ENCODE results near the gene ADAMTSL1.

Gene ADAMTSL1

DNA sequence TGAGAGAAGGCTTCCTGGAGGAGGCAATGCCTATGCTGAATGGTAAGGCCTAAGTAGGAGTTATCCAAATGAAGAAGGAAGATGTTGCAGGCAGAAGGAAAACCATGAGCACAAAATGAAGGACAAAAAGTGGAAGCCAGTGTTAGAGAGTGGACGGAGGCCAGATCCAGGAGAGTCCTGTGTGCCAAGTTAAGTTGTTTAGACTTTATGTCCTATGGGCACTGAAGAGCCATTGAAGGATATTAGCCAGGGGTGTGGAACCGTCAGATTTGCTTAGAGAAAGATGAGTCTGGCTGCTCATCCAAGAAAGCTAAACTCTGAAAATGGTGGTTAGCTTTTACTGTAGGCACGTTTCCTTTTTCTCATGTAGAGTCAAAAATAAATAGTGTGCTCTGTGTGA lies 254.7 kb downstream of the ADAMTSL1 start:
- CTCF ChIA-PET, result no interaction called here
- POLR2A ChIA-PET, result no interaction called here
- Histone ChIP-seq H3K4me3 (ENCODE audit: low read depth, low read length) (no peak overlapping the region), H3K9me3 (ENCODE audit: control insufficient read depth, insufficient read depth, low read depth, low read length) (no peaks in the 10 kb centered on the region), H3K27ac (ENCODE audit: extremely low read depth, low read depth, low read length) (no peak overlapping the region), H3K4me1 (ENCODE audit: control insufficient read depth, insufficient read depth, low read length) (no peaks in the 10 kb centered on the region), H3K36me3 (ENCODE audit: control insufficient read depth in 2 of 2, insufficient read depth in 1 of 2, low read length in 2 of 2) (no peaks in the 10 kb centered on the region)
- TF ChIP-seq ZNF398 (tag by site-specific recombination; IDR thresholded peaks at IDR 0.05) (no peak), KLF16 (tag by site-specific recombination; IDR thresholded peaks at IDR 0.05) (no peak), GLI4 (tag by site-specific recombination; IDR thresholded peaks at IDR 0.05) (no peak), ZNF600 (tag by site-specific recombination; IDR thresholded peaks at IDR 0.05) (no peak), ZNF624 (tag by site-specific recombination; IDR thresholded peaks at IDR 0.05) (no peak), ZFP3 (tag by site-specific recombination; IDR thresholded peaks at IDR 0.05; ENCODE audit: low read depth) (no peak), ZNF629 (tag by site-specific recombination; IDR thresholded peaks at IDR 0.05) (no peak), ZNF341 (tag by site-specific recombination; IDR thresholded peaks at IDR 0.05; ENCODE audit: low read depth) (no peak)

- POLR2A ChIA-PET, result no interaction called here
- Histone ChIP-seq H3K36me3 (ENCODE audit: control insufficient read depth in 2 of 2, insufficient read depth in 1 of 2, low read length in 2 of 2) (no peaks in the 10 kb centered on the region), H3K4me1 (ENCODE audit: control insufficient read depth, insufficient read depth, low read length) (no peaks in the 10 kb centered on the region), H3K9me3 (ENCODE audit: control insufficient read depth, insufficient read depth, low read depth, low read length) (no peaks in the 10 kb centered on the region), H3K27ac (ENCODE audit: extremely low read depth, low read depth, low read length) (no peak overlapping the region), H3K4me3 (ENCODE audit: low read depth, low read length) (no peak overlapping the region)
- CTCF ChIA-PET, result no interaction called here
- no peak for TF ChIP-seq ZNF707 (tag by site-specific recombination; IDR thresholded peaks at IDR 0.05)
- TF ChIP-seq, protein P1, sequence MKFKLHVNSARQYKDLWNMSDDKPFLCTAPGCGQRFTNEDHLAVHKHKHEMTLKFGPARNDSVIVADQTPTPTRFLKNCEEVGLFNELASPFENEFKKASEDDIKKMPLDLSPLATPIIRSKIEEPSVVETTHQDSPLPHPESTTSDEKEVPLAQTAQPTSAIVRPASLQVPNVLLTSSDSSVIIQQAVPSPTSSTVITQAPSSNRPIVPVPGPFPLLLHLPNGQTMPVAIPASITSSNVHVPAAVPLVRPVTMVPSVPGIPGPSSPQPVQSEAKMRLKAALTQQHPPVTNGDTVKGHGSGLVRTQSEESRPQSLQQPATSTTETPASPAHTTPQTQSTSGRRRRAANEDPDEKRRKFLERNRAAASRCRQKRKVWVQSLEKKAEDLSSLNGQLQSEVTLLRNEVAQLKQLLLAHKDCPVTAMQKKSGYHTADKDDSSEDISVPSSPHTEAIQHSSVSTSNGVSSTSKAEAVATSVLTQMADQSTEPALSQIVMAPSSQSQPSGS (tag by site-specific recombination; IDR thresholded peaks at IDR 0.05; ENCODE audit: low read depth), result no peak
- no peak for TF ChIP-seq ZNF394 (tag by site-specific recombination; IDR thresholded peaks at IDR 0.05; ENCODE audit: borderline replicate concordance)
- TF ChIP-seq ZNF658 (tag by site-specific recombination; IDR thresholded peaks at IDR 0.05), result no peak
- TF ChIP-seq ZNF792 (tag by site-specific recombination; IDR thresholded peaks at IDR 0.05), result no peak
- no peak for TF ChIP-seq ZFP3 (tag by site-specific recombination; IDR thresholded peaks at IDR 0.05; ENCODE audit: low read depth)
- TF ChIP-seq, protein P2, sequence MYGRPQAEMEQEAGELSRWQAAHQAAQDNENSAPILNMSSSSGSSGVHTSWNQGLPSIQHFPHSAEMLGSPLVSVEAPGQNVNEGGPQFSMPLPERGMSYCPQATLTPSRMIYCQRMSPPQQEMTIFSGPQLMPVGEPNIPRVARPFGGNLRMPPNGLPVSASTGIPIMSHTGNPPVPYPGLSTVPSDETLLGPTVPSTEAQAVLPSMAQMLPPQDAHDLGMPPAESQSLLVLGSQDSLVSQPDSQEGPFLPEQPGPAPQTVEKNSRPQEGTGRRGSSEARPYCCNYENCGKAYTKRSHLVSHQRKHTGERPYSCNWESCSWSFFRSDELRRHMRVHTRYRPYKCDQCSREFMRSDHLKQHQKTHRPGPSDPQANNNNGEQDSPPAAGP (tag by site-specific recombination; IDR thresholded peaks at IDR 0.05), result no peak
- TF ChIP-seq GFI1B (tag by site-specific recombination; IDR thresholded peaks at IDR 0.05), result no peak
Measured at GRCh38 chr9:18730241-18730640, 256.3 kb downstream of the ADAMTSL1 start.

DNA sequence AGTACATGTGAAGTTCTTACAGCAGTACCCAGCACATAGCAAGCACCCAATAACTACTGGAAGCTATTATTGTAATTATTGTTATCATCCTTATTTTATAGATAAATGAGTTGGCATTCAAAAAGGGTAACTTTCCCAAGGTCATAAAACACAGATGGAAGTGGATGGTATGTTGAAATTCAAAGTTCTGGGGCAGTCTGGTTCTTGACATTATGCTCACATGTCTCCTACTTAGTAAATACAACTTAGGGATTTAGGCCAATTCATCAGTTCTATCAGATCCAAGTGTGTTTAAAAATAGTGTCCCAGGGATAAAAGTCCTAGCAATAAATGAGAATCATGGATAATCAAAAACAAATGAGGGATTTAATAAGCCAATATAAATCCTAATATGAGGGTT lies 265.2 kb downstream of the ADAMTSL1 start:
- H3K36me3 ChIP-seq (ENCODE audit: control insufficient read depth in 2 of 2, insufficient read depth in 1 of 2, low read length in 2 of 2), result no peaks in the 10 kb centered on the region
- H3K27ac ChIP-seq (ENCODE audit: extremely low read depth, low read depth, low read length), result no peak overlapping the region
- ChIA-PET POLR2A (no interaction called here), CTCF (no interaction called here)
- H3K4me1 ChIP-seq (ENCODE audit: control insufficient read depth, insufficient read depth, low read length), result no peaks in the 10 kb centered on the region
- TF ChIP-seq MZF1 (tag by site-specific recombination; IDR thresholded peaks at IDR 0.05; ENCODE audit: borderline replicate concordance), result no peak
- TF ChIP-seq ZNF239 (tag by site-specific recombination; IDR thresholded peaks at IDR 0.05), result no peak
- TF ChIP-seq ZSCAN23 (tag by site-specific recombination; IDR thresholded peaks at IDR 0.05), result no peak
- TF ChIP-seq REST (tag by site-specific recombination; IDR thresholded peaks at IDR 0.05), result no peak
- TF ChIP-seq, protein P3, sequence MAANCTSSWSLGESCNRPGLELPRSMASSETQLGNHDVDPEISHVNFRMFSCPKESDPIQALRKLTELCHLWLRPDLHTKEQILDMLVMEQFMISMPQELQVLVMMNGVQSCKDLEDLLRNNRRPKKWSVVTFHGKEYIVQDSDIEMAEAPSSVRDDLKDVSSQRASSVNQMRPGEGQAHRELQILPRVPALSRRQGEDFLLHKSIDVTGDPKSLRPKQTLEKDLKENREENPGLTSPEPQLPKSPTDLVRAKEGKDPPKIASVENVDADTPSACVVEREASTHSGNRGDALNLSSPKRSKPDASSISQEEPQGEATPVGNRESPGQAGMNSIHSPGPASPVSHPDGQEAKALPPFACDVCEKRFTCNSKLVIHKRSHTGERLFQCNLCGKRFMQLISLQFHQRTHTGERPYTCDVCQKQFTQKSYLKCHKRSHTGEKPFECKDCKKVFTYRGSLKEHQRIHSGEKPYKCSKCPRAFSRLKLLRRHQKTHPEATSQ (tag by site-specific recombination; IDR thresholded peaks at IDR 0.05), result no peak
- H3K9me3 ChIP-seq (ENCODE audit: control insufficient read depth, insufficient read depth, low read depth, low read length), result no peaks in the 10 kb centered on the region
- H3K4me3 ChIP-seq (ENCODE audit: low read depth, low read length), result no peak overlapping the region
